RCC 7860 (cell line): ENCODE results near the gene CR2.
A peak's percentile ranks its signal among the peaks of the same experiment; 100 is the strongest.
"Not testable (repeated sequence)": the region's sequence is repeated elsewhere in the genome, so short reads cannot be mapped to it uniquely, and the experiment has no call there.

ENCODE experiments used
- DNase-seq: peaks from one replicate; pipeline ENCODE4 v3.0.0-alpha.2; 2015; ENCODE audit warnings: low spot score
- FAIRE-seq: peaks from 2 replicates; lab custom pipeline; 2012; peaks lifted over from hg19 to GRCh38; lab: Jason Lieb, UNC

Gene CR2

DNA sequence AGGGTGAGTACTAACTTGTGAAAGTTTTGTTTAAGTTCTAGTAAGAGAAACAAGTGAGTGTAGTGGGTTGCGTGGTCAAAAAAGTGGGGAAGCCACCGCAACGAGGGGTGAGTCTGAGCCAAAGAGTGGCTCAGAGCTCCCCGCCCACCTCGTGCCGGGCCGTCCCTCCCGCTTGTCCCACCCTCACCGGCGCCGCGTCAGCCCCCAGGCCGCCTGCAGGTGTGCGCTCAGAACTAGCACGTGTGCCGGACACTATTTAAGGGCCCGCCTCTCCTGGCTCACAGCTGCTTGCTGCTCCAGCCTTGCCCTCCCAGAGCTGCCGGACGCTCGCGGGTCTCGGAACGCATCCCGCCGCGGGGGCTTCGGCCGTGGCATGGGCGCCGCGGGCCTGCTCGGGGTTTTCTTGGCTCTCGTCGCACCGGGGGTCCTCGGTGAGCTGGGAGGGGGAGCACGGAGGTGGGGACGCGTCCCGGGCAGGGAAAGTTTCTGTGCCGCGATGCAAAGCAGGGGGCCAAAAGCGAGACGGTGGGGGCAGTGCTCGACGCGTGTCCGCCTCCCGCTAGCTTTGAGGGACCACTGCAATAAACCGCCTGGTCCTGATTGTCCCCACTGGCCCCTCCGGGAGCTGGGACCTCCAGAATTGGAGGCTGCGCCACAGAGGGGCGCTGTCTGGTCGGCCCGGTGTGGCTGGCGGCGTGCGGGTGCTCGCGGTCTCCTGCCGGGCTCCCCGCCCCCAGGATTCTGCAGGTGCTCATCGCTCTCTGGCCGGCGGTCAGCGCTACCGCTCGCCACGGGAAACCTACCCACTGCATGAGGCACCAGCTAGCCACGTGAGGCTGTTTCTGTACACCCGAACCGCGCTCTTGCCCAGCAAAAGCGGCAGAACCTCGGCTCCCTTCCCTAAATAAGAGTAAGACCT lies at the start of gene CR2:
TSS of gene CR2 (plus strand) at position 283 of the 919 bp plus-strand sequence. CDS start at position 374, 91 bp downstream.
- no peak for FAIRE-seq
- DNase-seq: no peak

DNA sequence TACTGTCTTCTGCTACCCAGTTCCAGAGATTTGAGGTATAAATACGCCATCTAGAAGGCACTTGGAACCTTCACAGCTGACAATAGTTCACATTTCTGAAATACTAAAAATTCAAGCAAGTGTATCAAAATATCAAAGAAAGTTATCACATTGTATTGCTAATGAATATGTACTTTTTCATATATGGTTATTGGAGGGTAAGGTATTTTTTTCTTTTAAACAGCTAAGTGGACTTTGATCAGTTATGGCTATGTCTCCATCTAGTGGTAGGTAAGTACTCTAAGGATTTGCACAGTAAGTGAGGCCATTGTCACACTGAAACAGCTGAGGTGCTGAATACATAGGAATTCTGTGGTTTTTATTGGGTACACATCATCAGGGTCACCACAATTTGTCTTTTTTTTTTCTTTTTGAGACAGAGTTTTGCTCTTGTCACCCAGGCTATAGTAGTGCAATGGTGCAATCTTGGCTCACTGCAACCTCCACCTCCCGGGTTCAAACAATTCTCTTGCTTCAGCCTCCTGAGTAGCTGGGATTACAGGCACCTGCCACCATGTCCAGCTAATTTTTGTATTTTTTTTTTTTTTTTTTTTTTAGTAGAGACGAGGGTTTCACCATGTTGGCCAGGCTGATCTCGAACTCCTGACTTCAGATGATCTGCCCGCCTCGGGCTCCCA lies 49.1 kb upstream of the CR2 start:
- DNase-seq: peak; percentile 73
- FAIRE-seq: peak; percentile 77

DNA sequence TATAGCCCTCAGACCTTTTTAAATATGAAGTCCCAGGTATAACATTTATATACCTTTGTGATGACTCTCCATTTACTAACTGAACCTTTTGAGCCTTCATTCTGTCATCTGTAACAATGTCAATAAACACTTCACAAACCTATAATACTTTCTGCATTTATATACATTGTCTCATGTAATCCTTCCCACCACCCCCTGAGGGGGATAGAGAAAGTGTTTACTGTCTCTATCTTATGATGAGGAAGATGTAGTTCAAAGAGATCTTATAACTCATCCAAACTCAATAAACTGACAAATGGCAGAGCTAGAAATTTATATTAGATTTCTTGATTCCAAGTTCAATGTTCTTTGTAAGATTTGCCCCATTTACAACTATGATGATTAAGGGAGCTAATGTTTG lies 48.3 kb upstream of the CR2 start:
- FAIRE-seq: no peak
- no peak for DNase-seq

DNA sequence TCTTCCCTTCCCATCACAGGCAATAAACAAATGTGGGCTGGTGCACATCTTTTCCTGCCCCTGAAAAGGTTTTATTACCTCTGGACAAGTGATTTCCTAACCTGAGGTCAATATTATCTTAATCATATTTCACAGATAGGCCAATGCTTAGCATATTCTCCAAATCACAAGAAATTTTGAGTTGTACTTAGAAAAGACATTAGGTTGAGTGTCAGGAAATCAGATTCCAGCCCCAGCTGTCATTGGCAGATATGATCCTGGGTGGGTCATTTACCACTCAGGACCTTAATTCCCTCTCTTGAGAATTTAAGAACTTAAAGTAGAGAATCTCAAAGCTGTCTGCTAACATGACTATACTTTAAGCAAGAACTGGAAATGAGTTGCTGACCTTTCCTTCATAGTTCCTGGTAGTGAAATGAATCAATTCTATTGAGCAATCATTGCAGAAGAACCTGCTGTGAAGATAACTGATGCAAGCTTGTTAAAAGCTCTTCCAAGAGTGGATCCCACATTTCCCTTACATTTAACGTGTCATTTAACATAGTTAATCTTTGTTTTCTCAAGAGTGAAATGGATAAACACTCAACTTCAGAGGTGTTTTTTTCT lies 46.4 kb upstream of the CR2 start:
- DNase-seq: no peak
- no peak for FAIRE-seq

DNA sequence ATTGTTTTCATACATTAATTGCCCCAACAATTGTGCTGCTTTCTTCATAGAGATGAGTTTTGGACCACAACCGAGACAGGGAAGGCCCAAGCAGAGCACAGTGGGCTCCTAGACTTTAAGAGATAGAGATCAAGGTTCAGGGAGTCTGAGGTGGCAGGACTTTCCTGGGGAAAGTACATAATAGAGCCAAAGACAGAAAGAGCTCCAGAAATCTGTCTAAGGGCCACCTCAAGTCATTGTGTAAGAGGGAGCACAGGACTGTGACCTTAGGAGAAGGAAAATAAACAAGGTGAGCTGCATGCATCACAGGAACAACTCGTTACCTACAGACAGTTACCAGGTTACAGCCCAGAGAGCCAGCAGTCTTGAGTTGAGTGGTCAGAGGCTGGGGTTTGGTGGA lies 41.3 kb upstream of the CR2 start:
- FAIRE-seq (no peak), DNase-seq (no peak)

DNA sequence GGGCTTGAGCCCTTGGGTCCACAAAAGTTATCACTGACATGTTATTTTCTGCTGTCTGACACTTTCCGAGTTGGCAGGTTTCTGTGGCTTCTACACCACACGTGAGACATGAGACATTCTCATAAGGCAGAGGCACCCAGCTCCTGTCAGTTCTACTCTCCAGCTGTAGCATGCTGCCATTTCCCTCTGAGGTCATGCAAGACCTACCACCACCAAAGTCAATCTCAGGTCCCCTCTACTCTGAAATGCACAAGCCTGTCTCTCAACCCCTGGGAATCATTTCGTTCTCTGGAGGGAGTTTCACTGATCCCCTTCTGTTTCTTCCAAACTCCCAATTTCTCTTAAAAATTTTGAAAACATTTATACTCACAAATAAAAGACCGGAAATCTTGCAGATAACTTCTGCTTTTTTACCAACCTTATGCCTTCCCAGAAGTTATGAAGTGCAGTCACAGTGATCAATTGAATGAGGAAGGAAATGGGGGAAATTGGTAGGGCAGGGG lies 39.5 kb upstream of the CR2 start:
- FAIRE-seq: no peak
- DNase-seq: no peak

DNA sequence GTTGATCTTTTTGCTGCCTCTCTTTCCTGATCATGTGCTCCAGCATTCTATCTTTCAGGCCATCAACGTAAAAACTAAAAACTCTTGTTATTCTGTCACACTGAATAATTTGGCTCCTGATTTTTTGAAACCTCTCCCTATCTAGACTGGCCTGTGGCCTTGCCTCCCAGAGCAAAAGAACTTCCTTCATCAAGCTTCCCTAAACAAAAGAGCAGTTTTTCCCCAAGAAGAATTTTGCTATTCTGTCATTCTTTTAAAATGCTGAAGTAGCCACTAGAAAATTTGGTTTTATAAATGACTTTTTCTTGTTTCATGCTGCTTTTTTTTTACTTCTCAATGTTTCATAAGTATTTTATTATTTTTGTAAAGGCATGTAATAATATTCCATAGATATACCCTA lies 37.1 kb upstream of the CR2 start:
- FAIRE-seq (no peak), DNase-seq (no peak)

DNA sequence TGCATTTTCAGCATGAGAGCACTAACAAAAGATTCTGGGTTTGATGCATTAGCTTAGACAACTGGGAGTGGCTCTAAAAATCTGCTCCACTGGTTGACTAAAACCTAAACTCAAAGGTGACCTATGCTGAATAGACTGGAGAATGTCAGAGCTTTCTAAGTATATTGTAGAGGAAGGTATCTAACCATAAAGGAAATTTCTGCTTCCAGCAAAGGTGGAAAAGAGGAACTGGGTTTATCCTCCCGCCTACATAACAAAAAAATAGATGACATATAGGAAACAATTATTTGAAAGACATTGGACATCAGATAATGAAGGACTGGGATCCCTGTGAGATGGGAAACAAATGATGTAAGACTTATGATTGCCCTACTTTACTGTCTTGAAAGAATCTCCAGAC lies 35.8 kb upstream of the CR2 start:
- FAIRE-seq: no peak
- DNase-seq: no peak

DNA sequence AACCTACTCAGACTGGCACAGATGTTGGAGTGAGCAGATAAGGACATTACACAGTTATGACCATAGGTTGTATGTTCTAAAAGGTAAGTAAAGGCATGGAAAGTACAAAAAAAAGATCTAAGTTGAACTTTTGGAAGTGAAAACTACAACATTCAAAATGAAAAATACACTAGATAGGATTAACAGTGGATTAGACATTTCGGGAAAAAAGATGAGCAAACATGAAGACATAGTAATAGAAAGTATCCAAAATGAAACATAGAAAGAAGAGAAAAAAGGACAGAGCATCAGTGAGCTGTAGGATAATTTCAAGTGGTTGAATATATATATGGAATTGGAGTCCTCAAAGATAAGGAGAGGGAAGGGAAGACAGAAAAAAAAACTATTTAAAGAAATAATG lies 34.0 kb upstream of the CR2 start:
- DNase-seq: no peak
- no peak for FAIRE-seq

DNA sequence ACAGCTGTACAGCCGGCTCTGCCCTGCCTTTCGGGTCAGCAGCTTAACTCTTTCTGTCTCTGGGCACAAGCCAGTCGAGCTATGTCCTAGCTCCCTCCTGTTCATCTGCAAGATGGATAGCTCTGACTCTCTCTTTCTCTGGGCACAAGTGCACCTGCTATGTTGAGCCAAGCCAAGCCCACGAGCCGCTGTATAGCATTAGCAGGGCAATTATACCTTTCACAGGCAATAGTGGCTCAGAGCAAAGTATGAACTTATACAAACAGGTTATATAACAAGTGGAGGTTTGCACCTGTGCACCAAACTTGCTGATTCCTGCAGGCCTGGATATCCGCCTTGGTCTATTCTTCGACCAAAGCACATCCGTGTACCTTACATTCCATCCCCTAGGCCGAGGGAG lies 33.0 kb upstream of the CR2 start:
- no peak for DNase-seq
- no peak for FAIRE-seq

DNA sequence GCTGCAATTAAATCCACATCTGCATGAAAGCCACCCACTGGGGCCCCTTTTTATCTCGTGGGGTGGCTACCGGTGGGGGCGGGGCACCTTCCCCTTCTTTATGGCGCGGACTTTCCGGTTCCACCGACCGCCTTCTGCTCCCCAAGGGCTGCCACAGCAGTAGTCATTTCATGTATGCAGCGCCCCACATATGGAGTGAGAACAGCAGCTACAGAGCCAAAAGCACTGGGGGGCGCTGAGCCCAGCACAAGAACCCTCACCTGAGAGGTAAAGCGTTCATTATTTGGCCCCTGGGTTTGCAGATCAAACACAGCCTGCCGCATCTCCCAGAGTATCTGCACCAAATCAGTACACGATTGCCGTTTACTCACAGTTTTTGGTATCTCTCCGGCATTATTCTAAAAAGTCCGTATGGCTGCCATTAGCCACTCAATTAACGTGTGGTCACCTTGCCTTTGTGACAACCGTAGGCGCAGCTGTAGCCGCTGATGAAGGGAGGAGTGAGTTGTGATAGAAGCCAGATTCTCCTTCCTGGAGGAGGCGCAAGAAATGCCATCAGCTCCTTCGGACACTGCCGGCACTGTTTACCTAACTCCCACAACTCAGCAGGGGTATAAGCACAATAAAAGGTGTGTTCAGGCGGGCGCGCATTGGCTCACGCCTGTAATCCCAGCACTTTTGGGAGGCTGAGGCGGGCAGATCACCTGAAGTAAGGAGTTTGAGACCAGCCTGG lies 30.4 kb upstream of the CR2 start:
- FAIRE-seq: no peak
- no peak for DNase-seq

DNA sequence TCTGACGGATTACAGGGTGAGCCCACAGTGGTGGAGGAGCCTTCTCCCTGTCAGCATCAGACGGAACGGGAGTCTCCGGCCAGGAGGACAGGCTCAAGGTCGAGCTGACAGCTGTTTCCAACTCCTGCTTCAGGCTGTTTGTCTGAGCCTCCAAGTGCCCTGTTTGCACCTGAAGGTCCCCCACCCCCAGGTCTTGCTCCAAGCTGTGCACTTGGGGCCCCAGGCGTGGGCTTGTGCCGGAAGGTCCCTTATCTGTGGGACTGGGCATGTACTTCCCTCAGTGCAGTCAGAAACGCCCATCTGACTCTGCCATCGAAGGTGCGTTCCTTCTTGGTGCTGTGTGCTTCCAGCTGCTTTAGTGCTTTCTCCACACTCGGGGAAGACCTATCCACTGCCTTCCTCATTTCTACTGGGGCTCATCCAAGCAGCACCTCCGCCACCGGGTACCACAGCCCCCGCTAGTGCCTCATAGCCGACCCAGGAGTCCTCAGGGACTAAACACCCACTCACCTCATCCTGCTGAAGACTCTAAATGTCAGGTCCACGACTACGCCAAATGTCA lies 29.5 kb upstream of the CR2 start:
- DNase-seq: no peak
- no peak for FAIRE-seq

DNA sequence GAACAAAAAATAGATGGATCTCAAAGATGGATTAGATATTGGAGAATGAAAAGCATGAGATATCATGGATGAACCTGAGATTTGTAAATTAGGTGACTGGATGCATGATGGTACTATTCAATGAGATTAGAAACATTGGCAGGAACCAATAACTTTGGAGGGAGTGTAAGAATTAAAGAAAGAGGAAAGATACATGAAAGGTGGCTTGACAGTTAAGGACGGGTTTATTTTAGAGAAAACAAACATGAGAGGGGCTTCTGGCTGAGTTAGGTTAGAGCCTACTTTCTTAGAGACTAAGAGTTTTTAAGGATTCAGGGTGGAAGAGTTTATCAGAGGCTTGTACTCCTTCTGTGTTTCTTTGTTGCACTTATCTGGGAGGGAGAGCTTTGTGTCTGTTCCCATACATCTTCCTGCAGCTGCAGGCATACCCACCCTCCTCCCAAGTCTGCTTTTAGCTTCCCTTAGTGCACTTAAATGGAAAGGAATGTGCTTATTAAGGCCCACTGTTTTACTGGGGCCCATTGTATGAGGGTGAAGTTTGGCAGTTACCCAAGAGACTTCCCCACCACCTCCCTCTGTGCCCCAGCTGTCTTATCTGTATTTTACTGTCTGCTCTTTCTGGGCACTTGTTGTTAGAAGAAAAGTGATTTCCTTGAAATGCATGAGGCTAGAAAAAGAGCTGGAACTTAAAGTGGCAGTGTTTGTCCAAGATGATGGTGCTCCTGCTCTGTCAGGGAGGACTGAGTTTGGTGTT lies 26.1 kb upstream of the CR2 start:
- FAIRE-seq (no peak), DNase-seq (no peak)

DNA sequence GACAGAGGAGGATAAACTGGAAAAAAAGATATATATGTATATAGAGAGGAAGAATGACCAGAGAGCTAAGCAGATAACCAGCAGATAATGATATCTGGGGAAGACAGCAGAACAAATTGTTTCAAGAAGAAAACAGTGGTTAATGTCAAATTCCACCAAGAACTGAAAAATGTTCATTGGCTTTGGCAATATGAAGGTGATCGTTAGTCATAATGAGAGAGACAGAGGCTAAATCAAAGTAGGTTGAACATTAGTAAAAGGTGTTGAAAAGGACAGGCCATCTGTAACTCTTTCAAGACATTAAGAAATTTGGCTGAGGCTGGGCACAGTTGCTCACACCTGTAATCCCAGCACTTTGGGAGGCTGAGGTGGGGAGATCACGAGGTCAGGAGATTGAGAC lies 25.3 kb upstream of the CR2 start:
- FAIRE-seq: no peak
- DNase-seq: no peak

DNA sequence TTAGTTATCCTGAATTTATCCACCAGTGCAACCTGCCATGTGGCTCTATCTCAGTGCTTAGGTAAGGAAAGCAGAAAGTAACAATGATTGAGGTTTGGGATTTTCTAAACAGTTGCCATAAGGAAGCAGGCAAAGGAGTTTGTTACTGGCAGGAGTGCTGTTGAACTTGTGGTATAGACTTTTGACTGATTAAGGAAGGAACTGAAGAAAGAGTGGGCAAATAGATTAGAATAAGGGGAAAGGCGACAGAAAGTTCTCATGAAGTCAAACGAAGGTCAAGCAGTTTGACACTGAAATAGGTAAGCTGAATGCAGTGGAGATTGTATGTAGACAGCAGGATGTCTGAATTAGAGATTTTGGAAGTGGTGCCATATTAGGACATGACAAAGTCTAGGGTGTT lies 24.2 kb upstream of the CR2 start:
- DNase-seq (no peak), FAIRE-seq (no peak)

DNA sequence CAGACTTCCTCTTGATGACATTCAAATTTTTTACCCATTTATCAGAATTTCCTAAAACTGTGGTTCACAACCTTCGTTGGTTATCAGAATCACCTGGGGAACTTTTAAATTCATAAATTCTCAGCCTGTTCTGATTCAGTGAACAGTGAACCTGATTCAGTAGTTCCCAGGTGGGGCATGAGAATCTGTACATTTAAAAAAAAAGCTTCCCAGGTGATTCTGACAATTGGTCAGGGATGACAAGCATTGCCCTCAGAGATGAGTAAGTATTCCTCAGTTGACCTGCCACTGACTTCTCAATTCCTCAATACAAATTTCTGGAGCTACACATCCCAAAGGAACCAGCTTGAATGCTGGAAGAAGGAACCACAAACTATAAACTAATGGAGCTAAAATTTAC lies 23.5 kb upstream of the CR2 start:
- DNase-seq: no peak
- no peak for FAIRE-seq

DNA sequence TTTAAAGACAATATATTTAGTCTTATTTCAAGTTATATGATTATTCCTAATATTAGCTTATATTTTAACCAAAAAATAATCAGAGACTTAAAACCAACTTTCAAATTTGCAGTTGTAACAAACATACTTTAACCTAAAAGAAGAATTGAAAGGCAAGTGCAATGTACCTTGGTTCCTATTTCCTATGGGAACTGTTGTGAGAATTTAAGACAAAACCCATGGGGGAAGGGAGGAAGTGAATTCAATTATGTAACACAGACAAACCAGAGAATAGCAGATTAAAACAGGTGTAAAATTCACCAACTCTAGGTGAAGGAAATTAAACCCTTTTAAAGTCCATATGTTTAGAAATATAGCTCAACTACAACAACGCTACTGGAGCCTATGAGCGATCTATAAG lies 22.6 kb upstream of the CR2 start:
- FAIRE-seq: no peak
- DNase-seq: no peak

DNA sequence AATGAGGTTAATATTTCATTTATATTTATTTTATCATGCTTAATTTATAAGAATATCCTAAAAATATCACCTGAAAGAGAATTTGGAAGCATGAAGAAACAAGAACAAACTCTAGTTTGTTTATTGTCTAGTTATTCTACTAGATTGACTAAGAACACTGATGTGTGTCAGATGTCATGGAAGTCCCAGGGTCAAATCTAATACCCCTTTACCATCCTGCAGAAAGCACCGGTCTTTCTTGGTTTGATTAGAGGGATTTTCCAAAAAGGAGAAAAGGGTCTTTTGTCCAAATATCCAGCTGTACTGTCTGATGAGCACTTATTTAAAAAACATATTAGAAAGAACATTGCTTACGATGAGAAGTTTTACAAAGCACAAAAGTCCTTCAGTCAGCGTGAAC lies 20.7 kb upstream of the CR2 start:
- FAIRE-seq: no peak
- no peak for DNase-seq

DNA sequence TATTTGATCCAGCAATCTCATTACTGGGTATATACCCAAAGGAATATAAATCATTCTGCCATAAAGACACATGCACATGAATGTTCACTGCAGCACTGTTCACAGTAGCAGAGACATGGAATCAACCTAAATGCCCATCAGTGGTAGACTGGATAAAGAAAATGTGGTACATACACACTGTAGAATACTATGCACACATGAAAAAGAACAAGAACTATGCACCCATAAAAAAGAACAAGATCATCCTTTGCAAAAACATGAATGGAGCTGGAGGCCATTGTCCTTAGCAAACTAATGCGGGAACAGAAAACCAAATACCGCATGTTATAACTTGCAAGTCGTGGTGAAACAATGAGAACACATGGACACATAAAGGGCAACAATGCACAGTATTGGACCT lies 17.4 kb upstream of the CR2 start:
- not testable (repeated sequence) for FAIRE-seq, DNase-seq

DNA sequence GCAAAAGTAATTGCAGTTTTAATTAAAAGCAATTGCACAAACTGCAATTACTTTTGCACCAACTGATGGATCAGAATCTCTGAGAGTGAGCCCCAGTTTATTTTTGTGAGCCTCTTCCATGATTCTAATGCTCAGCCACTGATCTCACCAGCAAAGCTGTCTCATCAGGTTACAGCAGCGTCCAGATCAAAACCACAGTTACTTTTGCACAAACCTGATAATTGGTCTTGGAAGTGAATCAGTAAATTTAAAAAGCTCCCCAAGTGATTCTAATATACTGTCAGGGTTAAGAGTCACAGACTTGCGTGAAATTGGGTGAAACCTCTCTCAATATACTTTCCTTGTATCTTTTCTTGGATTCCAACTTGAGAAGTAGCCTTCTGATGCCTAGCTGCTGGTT lies 13.5 kb upstream of the CR2 start:
- DNase-seq (no peak), FAIRE-seq (no peak)
